Measurements from ENCODE around the gene OTOR.

DNA sequence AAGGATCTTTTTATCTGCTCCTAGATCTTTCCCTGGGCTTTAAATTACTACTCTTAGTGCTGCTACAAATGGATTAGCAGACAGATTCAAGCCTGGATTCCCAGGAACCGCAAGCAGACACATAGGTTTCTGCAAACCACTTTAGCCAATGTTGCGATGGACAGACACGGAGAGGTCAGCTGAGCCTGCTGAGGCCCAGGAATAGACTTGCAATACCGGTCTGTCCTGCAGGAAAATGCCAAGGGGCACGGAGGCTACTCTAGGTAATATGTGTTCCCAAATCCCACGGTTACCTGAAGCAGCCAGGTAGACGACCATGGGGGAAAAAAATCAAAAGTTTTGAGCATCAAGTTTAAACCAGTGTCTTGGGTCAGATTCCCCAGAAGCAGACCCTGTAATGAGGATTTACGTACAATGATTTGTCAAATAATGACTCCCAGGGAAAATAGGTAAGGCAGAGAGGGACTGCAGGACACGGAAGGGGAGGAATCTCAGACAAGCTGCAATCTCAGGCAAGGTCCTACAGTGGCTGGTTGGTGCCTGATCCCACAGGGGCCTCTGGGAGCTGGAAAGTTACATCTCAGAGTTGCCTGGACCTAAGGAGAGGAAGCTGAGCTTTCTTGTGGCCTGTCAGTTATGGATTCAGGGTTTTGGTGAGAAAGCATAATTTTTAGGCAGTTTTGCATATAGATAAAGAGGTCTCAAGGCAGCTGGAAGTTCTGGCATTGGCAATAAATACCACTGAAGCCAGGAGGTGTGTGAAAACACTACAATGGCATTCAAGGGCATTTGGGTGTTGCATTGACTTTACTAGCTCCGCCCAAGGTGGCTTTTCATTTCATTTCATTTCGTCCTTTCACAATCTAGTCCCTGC, 12.5 kb downstream of the OTOR start:
- no peak for TF ChIP-seq TAF1 (IDR thresholded peaks at IDR 0.05; ENCODE audit: low read depth, low read length)
- TF ChIP-seq, protein P1, sequence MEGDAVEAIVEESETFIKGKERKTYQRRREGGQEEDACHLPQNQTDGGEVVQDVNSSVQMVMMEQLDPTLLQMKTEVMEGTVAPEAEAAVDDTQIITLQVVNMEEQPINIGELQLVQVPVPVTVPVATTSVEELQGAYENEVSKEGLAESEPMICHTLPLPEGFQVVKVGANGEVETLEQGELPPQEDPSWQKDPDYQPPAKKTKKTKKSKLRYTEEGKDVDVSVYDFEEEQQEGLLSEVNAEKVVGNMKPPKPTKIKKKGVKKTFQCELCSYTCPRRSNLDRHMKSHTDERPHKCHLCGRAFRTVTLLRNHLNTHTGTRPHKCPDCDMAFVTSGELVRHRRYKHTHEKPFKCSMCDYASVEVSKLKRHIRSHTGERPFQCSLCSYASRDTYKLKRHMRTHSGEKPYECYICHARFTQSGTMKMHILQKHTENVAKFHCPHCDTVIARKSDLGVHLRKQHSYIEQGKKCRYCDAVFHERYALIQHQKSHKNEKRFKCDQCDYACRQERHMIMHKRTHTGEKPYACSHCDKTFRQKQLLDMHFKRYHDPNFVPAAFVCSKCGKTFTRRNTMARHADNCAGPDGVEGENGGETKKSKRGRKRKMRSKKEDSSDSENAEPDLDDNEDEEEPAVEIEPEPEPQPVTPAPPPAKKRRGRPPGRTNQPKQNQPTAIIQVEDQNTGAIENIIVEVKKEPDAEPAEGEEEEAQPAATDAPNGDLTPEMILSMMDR (IDR thresholded peaks at IDR 0.05; ENCODE audit: control extremely low read depth in 1 of 3, insufficient read depth in 1 of 3, low read depth in 1 of 3, low read length in 3 of 3), result no peak
- TF ChIP-seq RXRA (IDR thresholded peaks at IDR 0.05; ENCODE audit: insufficient read depth, low read depth, low read length), result no peak
- no peak for TF ChIP-seq CBX5 (IDR thresholded peaks at IDR 0.05; ENCODE audit: low read depth, low read length)
- TF ChIP-seq POLR2A (IDR thresholded peaks at IDR 0.05; ENCODE audit: control extremely low read depth in 1 of 2, low read depth in 2 of 2, low read length in 2 of 2), result no peak
- no peak for TF ChIP-seq EGR1 (IDR thresholded peaks at IDR 0.05; ENCODE audit: borderline replicate concordance, low read depth, low read length)
- no peak for TF ChIP-seq SIX5 (IDR thresholded peaks at IDR 0.05; ENCODE audit: low read depth, low read length)
- TF ChIP-seq SP1 (IDR thresholded peaks at IDR 0.05; ENCODE audit: low read depth, low read length), result no peak

Data from H1 (cell line).